Fibroblast of mammary gland (primary cell): ENCODE measurements around the gene SERF2.
A peak's percentile ranks its signal among the peaks of the same experiment; 100 is the strongest.

Source experiments
- DNase-seq: peaks from one replicate; pipeline ENCODE4 v3.0.0-alpha.2; 2010; ENCODE audit warnings: low read depth
- H3K4me3 ChIP-seq: 2 replicates; pipeline ENCODE4 v1.5.1; 2011; ENCODE audit warnings: low read depth, mild to moderate bottlenecking, low read length, moderate library complexity; ENCODE audit not compliant: control insufficient read depth
- CTCF ChIP-seq: conservative IDR thresholded peaks from 2 replicates; pipeline ENCODE4 v1.5.1; 2011; ENCODE audit warnings: low read depth, low read length, inconsistent platforms; ENCODE audit not compliant: control insufficient read depth, insufficient read depth

Gene SERF2

GRCh38 chr15:43791993-43792760 lies at the start of gene SERF2:
Gene SERF2, plus strand, starts transcription at chr15:43792320. Its CDS starts 57 bp downstream, at chr15:43792377.
- no peak for TF ChIP-seq CTCF
- peak within 1 kb of the TSS; percentile 99 for H3K4me3 ChIP-seq
- DNase-seq = peak; percentile 99

- peak; percentile 84 for DNase-seq
- H3K4me3 ChIP-seq = peak within 1 kb of the TSS; percentile 73
These were observed 45.7 kb upstream of the SERF2 start, which contains the start of gene PDIA3 for GRCh38 chr15:43746245-43746902. Gene PDIA3, plus strand, starts transcription at chr15:43746438. Its CDS starts 102 bp downstream, at chr15:43746540.

- DNase-seq = peak; percentile 43
- H3K4me3 ChIP-seq = peak overlapping the region; percentile 73
These were observed 45.2 kb upstream of the SERF2 start for GRCh38 chr15:43746903-43747309.

GRCh38 chr15:43748376-43748775 lies 43.7 kb upstream of the SERF2 start:
- TF ChIP-seq CTCF = no peak
- H3K4me3 ChIP-seq = peak overlapping the region; percentile 73
- peak; percentile 66 for DNase-seq

GRCh38 chr15:43749690-43750345 lies 42.3 kb upstream of the SERF2 start:
- no peak for TF ChIP-seq CTCF
- peak; percentile 29 for DNase-seq
- H3K4me3 ChIP-seq = peak overlapping the region; percentile 16

GRCh38 chr15:43751885-43752284 lies 40.2 kb upstream of the SERF2 start:
- TF ChIP-seq CTCF = no peak
- no peak overlapping the region for H3K4me3 ChIP-seq
- no peak for DNase-seq

GRCh38 chr15:43762824-43763223 lies 29.3 kb upstream of the SERF2 start:
- no peak overlapping the region for H3K4me3 ChIP-seq
- DNase-seq = peak; percentile 17
- TF ChIP-seq CTCF = no peak
